GM23248 (cell line): ENCODE results near the gene CDK13. TPM values are rescaled to one million over a fixed set of nuclear protein-coding genes. Genes with fewer than 3 reads are reported as not detected.

Experiments used
- DNase-seq: peaks from one replicate; pipeline ENCODE4 v3.0.0-alpha.2; 2015
- H2AFZ ChIP-seq: fragments of 200-600 bp; sonication (generic); 2 replicates; pipeline ENCODE4 v1.6.1; 2016; ENCODE audit warnings: antibody characterized with exemption
- H3F3A ChIP-seq: fragments of 200-600 bp; sonication (generic); 2 replicates; pipeline ENCODE4 v1.6.1; 2016; ENCODE audit warnings: mild to moderate bottlenecking, antibody characterized with exemption, mixed run types; ENCODE audit not compliant: insufficient read depth
- H3K27ac ChIP-seq: fragments of 200-600 bp; sonication (generic); 2 replicates; pipeline ENCODE4 v1.5.1; 2016; ENCODE audit warnings: mild to moderate bottlenecking
- H3K27me3 ChIP-seq: fragments of 200-600 bp; sonication (generic); replicated peaks from 2 replicates; pipeline ENCODE4 v1.6.1; 2016; ENCODE audit warnings: mild to moderate bottlenecking; ENCODE audit not compliant: insufficient read depth
- H3K36me3 ChIP-seq: fragments of 200-600 bp; sonication (generic); 2 replicates; pipeline ENCODE4 v1.6.1; 2016; ENCODE audit warnings: low read depth, mild to moderate bottlenecking
- H3K4me1 ChIP-seq: fragments of 200-600 bp; sonication (generic); 2 replicates; pipeline ENCODE4 v1.6.1; 2016; ENCODE audit warnings: mild to moderate bottlenecking; ENCODE audit not compliant: insufficient read depth
- H3K4me2 ChIP-seq: fragments of 200-600 bp; sonication (generic); one replicate; pipeline ENCODE4 v1.6.1; 2016; ENCODE audit warnings: mild to moderate bottlenecking; ENCODE audit not compliant: unreplicated experiment
- H3K4me3 ChIP-seq: fragments of 200-600 bp; sonication (generic); 2 replicates; pipeline ENCODE4 v1.5.1; 2016; ENCODE audit warnings: mild to moderate bottlenecking
- H3K79me2 ChIP-seq: fragments of 200-600 bp; sonication (generic); 2 replicates; pipeline ENCODE4 v1.6.1; 2016; ENCODE audit warnings: mild to moderate bottlenecking; ENCODE audit not compliant: insufficient read depth
- H3K9ac ChIP-seq: fragments of 200-600 bp; sonication (generic); 2 replicates; pipeline ENCODE4 v1.6.1; 2016; ENCODE audit warnings: mild to moderate bottlenecking
- H3K9me2 ChIP-seq: fragments of 200-600 bp; sonication (generic); 2 replicates; pipeline ENCODE4 v1.6.1; 2016; ENCODE audit warnings: mixed run types, mild to moderate bottlenecking, moderate library complexity; ENCODE audit not compliant: insufficient read depth
- H3K9me3 ChIP-seq: fragments of 200-600 bp; sonication (generic); one replicate; pipeline ENCODE4 v1.6.1; 2017; ENCODE audit warnings: low read depth
- H4K20me1 ChIP-seq: fragments of 200-600 bp; sonication (generic); 2 replicates; pipeline ENCODE4 v1.6.0; 2016; ENCODE audit not compliant: insufficient read depth
- EZH2 ChIP-seq: fragments of 200-600 bp; sonication (generic); IDR thresholded peaks from 2 replicates; pipeline ENCODE4 v1.6.1; 2018; ENCODE audit warnings: antibody characterized with exemption, mild to moderate bottlenecking; ENCODE audit not compliant: insufficient read depth, poor library complexity, severe bottlenecking
- EZH2phosphoT487 ChIP-seq: fragments of 200-600 bp; sonication (generic); IDR thresholded peaks from 2 replicates; pipeline ENCODE4 v1.6.1; 2018; ENCODE audit warnings: antibody characterized with exemption, moderate library complexity, mild to moderate bottlenecking, low read depth; ENCODE audit not compliant: insufficient read depth
- WGBS, 2 experiments: methylation state at CpG; one replicate each; pipeline ENCODE4 v1.1.6; 2015 to 2017; ENCODE audit warnings: low lambda C conversion rate in 2 of 2, low coverage in 1 of 2; ENCODE audit errors: missing lambda C conversion rate in 2 of 2; 5-methylcytosine and 5-hydroxymethylcytosine counted together
- in situ Hi-C: fragments of 300-500 bp; cut with MboI; formaldehyde crosslinking; loops from 2 replicates; pipeline ENCODE4 v1.15.0; 2020
- polyA plus RNA-seq: library from polyadenylated mRNA; unstranded; fragments of >200 nt; fragmentation: Nextera tagmentation; extraction: Ambion mirVana; gene quantifications from 2 replicates; pipeline ENCODE4 v1.2.1, GENCODE V29; 2016
- total RNA-seq: library from RNA; depleted of rRNA; stranded (reverse); fragments of >200 nt; shearing (Covaris generic); gene quantifications from 2 replicates; pipeline ENCODE4 v1.2.3, GENCODE V29; 2014

Gene CDK13
- total and polyA plus RNA-seq, 2 experiments from 2014 or later, result 13.3 to 41.4 TPM

DNA sequence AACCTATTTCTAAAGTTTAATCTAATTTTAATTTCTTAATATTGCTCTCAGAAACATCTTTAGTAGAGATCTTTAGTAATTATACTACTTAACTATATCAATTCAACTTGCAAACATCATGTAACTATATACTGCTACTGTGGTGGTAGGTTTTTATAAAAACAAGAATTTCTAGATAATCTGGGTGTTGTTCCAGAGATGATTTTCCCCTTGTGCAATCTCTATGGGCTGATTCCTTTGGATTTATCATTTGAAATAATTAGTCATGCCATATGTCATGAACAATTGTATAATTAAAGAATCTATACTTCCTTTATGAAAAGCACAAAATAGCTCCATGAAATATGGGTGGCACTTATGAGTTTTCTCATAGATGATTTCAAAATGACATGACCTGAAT is 23.9 kb upstream of the CDK13 start:
- Histone ChIP-seq H3K36me3 (no peaks in the 10 kb centered on the region), H3K79me2 (no peaks in the 10 kb centered on the region), H3K9ac (no peak overlapping the region), H3K27me3 (peaks cover 16% of the 10 kb centered on the region; the same call in 1 of the 2 replicates), H3K4me2 (no peak overlapping the region), H3K27ac (no peak overlapping the region), H3K9me3 (no peaks in the 10 kb centered on the region), H3F3A (no peaks in the 10 kb centered on the region), H4K20me1 (no peaks in the 10 kb centered on the region), H2AFZ (no peak overlapping the region), H3K4me3 (no peak overlapping the region), H3K4me1 (no peaks in the 10 kb centered on the region), H3K9me2 (no peaks in the 10 kb centered on the region)
- TF ChIP-seq EZH2phosphoT487 (no peak), EZH2 (no peak)
- DNase-seq, result no peak
- in situ Hi-C loops, result no loop called here

DNA sequence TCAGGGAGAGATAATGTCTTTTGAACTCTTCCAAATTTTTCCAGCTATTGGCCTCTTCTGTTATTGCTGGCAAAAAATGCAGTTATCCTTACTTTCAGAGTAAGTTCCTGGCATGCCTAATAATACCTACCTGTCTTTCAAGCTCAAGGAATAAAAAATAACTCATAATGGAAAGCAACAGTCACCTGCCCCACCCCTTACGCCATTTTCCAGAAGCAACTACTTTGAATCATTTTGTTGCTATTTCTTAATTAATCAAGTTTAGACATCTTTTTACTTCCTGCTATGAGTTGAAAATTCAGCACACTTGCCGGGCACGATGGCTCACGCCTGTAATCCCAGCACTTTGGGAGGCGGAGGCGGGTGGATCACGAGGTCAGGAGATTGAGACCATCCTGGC is 23.0 kb upstream of the CDK13 start:
- TF ChIP-seq EZH2 (no peak), EZH2phosphoT487 (no peak)
- in situ Hi-C loops, result no loop called here
- Histone ChIP-seq H3K4me2 (no peak overlapping the region), H3K27ac (no peak overlapping the region), H3K9ac (no peak overlapping the region), H3K9me2 (no peaks in the 10 kb centered on the region), H4K20me1 (no peaks in the 10 kb centered on the region), H3K79me2 (no peaks in the 10 kb centered on the region), H2AFZ (no peak overlapping the region), H3K36me3 (no peaks in the 10 kb centered on the region), H3K27me3 (0 out of 2 replicates have a peak, but pooled peaks cover 9% of the 10 kb centered on the region), H3F3A (no peaks in the 10 kb centered on the region), H3K9me3 (no peaks in the 10 kb centered on the region), H3K4me3 (no peak overlapping the region), H3K4me1 (no peaks in the 10 kb centered on the region)
- DNase-seq, result no peak
- WGBS, 2 experiments, result 93% methylated on average over 7 of the region's 7 CpGs

- no peaks in the 10 kb centered on the region for H3K9me2 ChIP-seq
Observed at GRCh38 chr7:39934132-39934531, 15.9 kb upstream of the CDK13 start.

DNA sequence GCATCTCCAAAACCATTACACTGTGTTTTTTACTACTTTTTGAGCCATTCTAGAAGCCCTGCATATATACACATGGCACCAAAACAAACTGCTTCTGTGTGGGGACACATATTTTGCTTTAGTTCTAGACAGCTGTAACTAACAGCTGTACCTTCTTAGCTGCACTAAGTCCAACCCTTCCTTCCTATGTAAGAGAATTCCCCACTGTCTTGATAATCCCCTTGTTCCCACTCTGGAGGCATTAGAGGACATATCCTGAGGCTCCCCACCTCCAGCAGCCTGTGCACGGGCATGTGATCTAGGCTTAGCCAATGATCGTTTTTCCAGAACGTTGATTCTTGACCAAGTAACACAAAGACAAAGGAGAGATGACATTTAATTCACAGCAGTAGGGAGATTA is 13.3 kb upstream of the CDK13 start:
- H3K9me3 ChIP-seq, result no peaks in the 10 kb centered on the region
- no peak for DNase-seq
- H3K9ac ChIP-seq, result no peak overlapping the region
- no peaks in the 10 kb centered on the region for H3K4me1 ChIP-seq
- H3K9me2 ChIP-seq, result no peaks in the 10 kb centered on the region
- WGBS, 2 experiments, result 28 to 35% methylated on average over 3 of the region's 3 CpGs
- no peaks in the 10 kb centered on the region for H3F3A ChIP-seq
- no peak overlapping the region for H2AFZ ChIP-seq
- H3K4me3 ChIP-seq, result no peak overlapping the region
- H3K27ac ChIP-seq, result no peak overlapping the region
- no peak overlapping the region for H3K4me2 ChIP-seq
- in situ Hi-C loops, result no loop called here
- H4K20me1 ChIP-seq, result no peaks in the 10 kb centered on the region
- H3K36me3 ChIP-seq, result no peaks in the 10 kb centered on the region
- no peak for TF ChIP-seq EZH2
- no peaks in the 10 kb centered on the region for H3K79me2 ChIP-seq
- H3K27me3 ChIP-seq, result no peaks in the 10 kb centered on the region

More at GRCh38 chr7:39934132-39934531, 15.9 kb upstream of the CDK13 start:
- H3K36me3 ChIP-seq, result no peaks in the 10 kb centered on the region
- H3K4me2 ChIP-seq, result no peak overlapping the region
- no peak overlapping the region for H2AFZ ChIP-seq
- in situ Hi-C loops, result no loop called here
- TF ChIP-seq EZH2phosphoT487 (no peak), EZH2 (no peak)
- no peaks in the 10 kb centered on the region for H3K79me2 ChIP-seq
- no peaks in the 10 kb centered on the region for H4K20me1 ChIP-seq
- WGBS, 2 experiments, result 63 to 70% methylated on average over 1 of the region's 1 CpG
- no peak overlapping the region for H3K9ac ChIP-seq
- no peaks in the 10 kb centered on the region for H3K4me1 ChIP-seq
- no peaks in the 10 kb centered on the region for H3K27me3 ChIP-seq
- H3K9me3 ChIP-seq, result no peaks in the 10 kb centered on the region
- H3K27ac ChIP-seq, result no peak overlapping the region
- no peaks in the 10 kb centered on the region for H3F3A ChIP-seq
- no peak for DNase-seq
- H3K4me3 ChIP-seq, result no peak overlapping the region
